ENCODE measurements around the gene SRSF12. TPM values are rescaled to one million over a fixed set of nuclear protein-coding genes. Genes with fewer than 3 reads are reported as not detected.

SRSF12 gene
- total RNA-seq, 4 donors from 2014 or later = 2.8 to 12.7 TPM; not detected in 2

DNA sequence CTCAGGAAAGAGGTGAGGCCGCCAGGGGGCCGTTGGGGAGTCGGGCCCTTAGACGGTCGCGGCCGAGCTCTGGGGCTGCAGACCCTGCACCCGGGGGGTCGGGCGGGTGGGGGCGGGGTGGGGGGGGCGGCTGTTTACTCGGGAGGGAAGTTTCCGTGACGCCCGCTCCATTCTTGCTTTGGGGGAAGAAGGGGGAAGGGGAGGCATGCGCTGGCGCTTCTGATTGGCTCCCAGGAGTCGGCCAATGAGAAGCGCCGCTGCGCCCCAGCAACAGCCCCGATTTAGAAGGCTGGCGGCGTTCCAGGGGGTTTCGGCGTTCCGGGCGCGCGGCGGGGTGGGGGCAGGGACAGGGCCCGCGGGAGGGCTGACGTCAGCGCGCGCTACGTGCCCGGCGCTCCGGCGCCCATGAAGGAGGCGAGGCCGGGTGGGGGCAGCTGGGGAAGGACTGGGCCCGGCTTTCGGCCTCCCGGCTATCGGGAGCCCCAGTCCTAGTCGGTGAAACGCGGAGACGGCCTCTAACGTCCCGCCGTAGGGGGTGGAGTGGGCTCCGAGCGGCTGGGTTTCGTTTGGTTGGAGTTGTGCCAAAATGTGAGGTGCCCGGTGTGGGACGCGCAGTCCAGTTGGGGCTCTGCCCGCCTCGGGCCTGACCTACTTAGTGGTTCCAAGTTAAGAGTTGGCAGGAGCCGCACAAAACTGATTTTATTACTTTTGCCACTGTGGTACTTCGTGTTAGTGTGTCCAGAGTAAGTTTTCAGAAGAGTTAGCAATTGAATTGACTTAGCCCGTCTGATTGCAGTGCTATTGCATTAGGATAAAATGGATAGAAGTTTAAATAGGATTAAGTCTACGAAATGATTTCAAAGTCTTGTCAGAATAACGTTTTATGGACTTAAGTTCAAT lies 36.2 kb downstream of the SRSF12 start:
- peak; percentile 99 for DNase-seq
- H3K27ac ChIP-seq = peak overlapping the region; percentile 100
- H3K36me3 ChIP-seq = no peaks in the 10 kb centered on the region
- no peaks in the 10 kb centered on the region for H3K27me3 ChIP-seq
- intact Hi-C loops (cut with DNase I; ENCODE audit: low total_unique reads) = loop anchor here (5.0 kb wide), 2 partner anchors 44 to 271 kb away; partner anchors contain the start of gene UBE2J1
- no peaks in the 10 kb centered on the region for H3K4me1 ChIP-seq
- peak overlapping the region; percentile 93 to 100 for H3K4me3 ChIP-seq
- TF ChIP-seq POLR2A (IDR thresholded peaks at IDR 0.05) = peak; percentile 77 to 80
- TF ChIP-seq, protein P1, sequence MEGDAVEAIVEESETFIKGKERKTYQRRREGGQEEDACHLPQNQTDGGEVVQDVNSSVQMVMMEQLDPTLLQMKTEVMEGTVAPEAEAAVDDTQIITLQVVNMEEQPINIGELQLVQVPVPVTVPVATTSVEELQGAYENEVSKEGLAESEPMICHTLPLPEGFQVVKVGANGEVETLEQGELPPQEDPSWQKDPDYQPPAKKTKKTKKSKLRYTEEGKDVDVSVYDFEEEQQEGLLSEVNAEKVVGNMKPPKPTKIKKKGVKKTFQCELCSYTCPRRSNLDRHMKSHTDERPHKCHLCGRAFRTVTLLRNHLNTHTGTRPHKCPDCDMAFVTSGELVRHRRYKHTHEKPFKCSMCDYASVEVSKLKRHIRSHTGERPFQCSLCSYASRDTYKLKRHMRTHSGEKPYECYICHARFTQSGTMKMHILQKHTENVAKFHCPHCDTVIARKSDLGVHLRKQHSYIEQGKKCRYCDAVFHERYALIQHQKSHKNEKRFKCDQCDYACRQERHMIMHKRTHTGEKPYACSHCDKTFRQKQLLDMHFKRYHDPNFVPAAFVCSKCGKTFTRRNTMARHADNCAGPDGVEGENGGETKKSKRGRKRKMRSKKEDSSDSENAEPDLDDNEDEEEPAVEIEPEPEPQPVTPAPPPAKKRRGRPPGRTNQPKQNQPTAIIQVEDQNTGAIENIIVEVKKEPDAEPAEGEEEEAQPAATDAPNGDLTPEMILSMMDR (IDR thresholded peaks at IDR 0.05) = no peak
- H3K9me3 ChIP-seq = no peaks in the 10 kb centered on the region

- Histone ChIP-seq H3K9me3 (no peaks in the 10 kb centered on the region), H3K4me1 (no peaks in the 10 kb centered on the region), H3K27me3 (no peaks in the 10 kb centered on the region), H3K4me3 (peak overlapping the region; percentile 93 to 100), H3K27ac (peak overlapping the region; percentile 100), H3K36me3 (no peaks in the 10 kb centered on the region)
- no peak for DNase-seq
- TF ChIP-seq, protein P1 (IDR thresholded peaks at IDR 0.05) = no peak
- TF ChIP-seq POLR2A (IDR thresholded peaks at IDR 0.05) = no peak
- intact Hi-C loops (cut with DNase I; ENCODE audit: low total_unique reads) = loop anchor here (5.0 kb wide), 2 partner anchors 44 to 271 kb away; partner anchors contain the start of gene UBE2J1
Observed at GRCh38 chr6:89081129-89081422, 36.8 kb downstream of the SRSF12 start.

- intact Hi-C loops (cut with DNase I; ENCODE audit: low total_unique reads) = loop anchor here (5.0 kb wide), 2 partner anchors 43 to 272 kb away; partner anchors contain the start of gene UBE2J1
- H3K4me3 ChIP-seq = peak within 1 kb of the TSS; percentile 93 to 100
- peak; percentile 100 for TF ChIP-seq POLR2A (IDR thresholded peaks at IDR 0.05)
- TF ChIP-seq, protein P1 (IDR thresholded peaks at IDR 0.05) = no peak
- H3K27ac ChIP-seq = peak within 1 kb of the TSS; percentile 100
- no peaks in the 10 kb centered on the region for H3K4me1 ChIP-seq
- H3K9me3 ChIP-seq = no peaks in the 10 kb centered on the region
- no peaks in the 10 kb centered on the region for H3K27me3 ChIP-seq
- no peaks in the 10 kb centered on the region for H3K36me3 ChIP-seq
- peak; percentile 100 for DNase-seq
Observed at GRCh38 chr6:89080281-89081128, 37.4 kb downstream of the SRSF12 start, which contains the start of gene PNRC1. Gene PNRC1 (plus strand): TSS chr6:89080751. CDS start chr6:89080895, 144 bp downstream.

- H3K9me3 ChIP-seq = no peaks in the 10 kb centered on the region
- no peaks in the 10 kb centered on the region for H3K4me1 ChIP-seq
- H3K4me3 ChIP-seq = peak overlapping the region; percentile 93 to 100
- intact Hi-C loops (cut with DNase I; ENCODE audit: low total_unique reads) = loop anchor here (5.0 kb wide), 2 partner anchors 42 to 273 kb away; partner anchors contain the start of gene UBE2J1
- DNase-seq = peak; percentile 40 to 61
- peak; percentile 27 to 41 for TF ChIP-seq POLR2A (IDR thresholded peaks at IDR 0.05)
- TF ChIP-seq, protein P1 (IDR thresholded peaks at IDR 0.05) = peak in 1 of 4 experiments; percentile 6
- peak overlapping the region; percentile 100 for H3K27ac ChIP-seq
- no peaks in the 10 kb centered on the region for H3K27me3 ChIP-seq
- no peaks in the 10 kb centered on the region for H3K36me3 ChIP-seq
Observed at GRCh38 chr6:89079511-89080234, 38.2 kb downstream of the SRSF12 start.
